OCI-LY1 (cell line): ENCODE data around the gene CCM2.

Experiments
- H2AFZ ChIP-seq: fragments of 200-600 bp; sonication (generic), shearing (Covaris generic); 2 replicates; pipeline ENCODE4 v1.6.0; 2014; ENCODE audit warnings: antibody characterized with exemption, mild to moderate bottlenecking, low read length
- H3F3A ChIP-seq: fragments of 200-600 bp; sonication (generic), shearing (Covaris generic); 2 replicates; pipeline ENCODE4 v1.6.0; 2014; ENCODE audit warnings: mild to moderate bottlenecking, antibody characterized with exemption, low read length, moderate library complexity; ENCODE audit not compliant: insufficient read depth
- H3K27ac ChIP-seq: fragments of 200-600 bp; sonication (generic); 2 replicates; pipeline ENCODE4 v1.5.1; 2014; ENCODE audit warnings: low read length, mixed run types, mild to moderate bottlenecking, low read depth; ENCODE audit not compliant: poor library complexity, severe bottlenecking
- H3K27me3 ChIP-seq: fragments of 200-600 bp; sonication (generic); 2 replicates; pipeline ENCODE4 v1.6.0; 2014; ENCODE audit warnings: antibody characterized with exemption, mild to moderate bottlenecking, low read length, moderate library complexity; ENCODE audit not compliant: insufficient read depth
- H3K36me3 ChIP-seq: fragments of 200-600 bp; sonication (generic); 2 replicates; pipeline ENCODE4 v1.6.1; 2014; ENCODE audit warnings: mild to moderate bottlenecking, antibody characterized with exemption, low read length, moderate library complexity, mixed read lengths; ENCODE audit not compliant: insufficient read depth
- H3K4me1 ChIP-seq: fragments of 200-600 bp; sonication (generic); 2 replicates; pipeline ENCODE4 v1.5.1; 2014; ENCODE audit warnings: mild to moderate bottlenecking, low read length, moderate library complexity; ENCODE audit not compliant: insufficient read depth, severe bottlenecking
- H3K4me2 ChIP-seq: fragments of 200-600 bp; sonication (generic), shearing (Covaris generic); 2 replicates; pipeline ENCODE4 v1.6.1; 2014; ENCODE audit warnings: low read length
- H3K4me3 ChIP-seq: fragments of 200-600 bp; sonication (generic); 2 replicates; pipeline ENCODE4 v1.5.1; 2014; ENCODE audit warnings: low read length, low read depth, mild to moderate bottlenecking, mixed read lengths; ENCODE audit not compliant: poor library complexity, severe bottlenecking
- H3K79me2 ChIP-seq: fragments of 200-600 bp; shearing (Covaris generic); 2 replicates; pipeline ENCODE4 v1.6.1; 2016; ENCODE audit warnings: mixed run types, low read length, mixed read lengths; ENCODE audit not compliant: insufficient read depth
- H3K9ac ChIP-seq: fragments of 200-600 bp; sonication (generic), shearing (Covaris generic); 2 replicates; pipeline ENCODE4 v1.6.1; 2014; ENCODE audit warnings: mild to moderate bottlenecking, low read length, mixed read lengths
- H3K9me2 ChIP-seq: fragments of 200-600 bp; sonication (generic), shearing (Covaris generic); 2 replicates; pipeline ENCODE4 v1.6.1; 2014; ENCODE audit warnings: low read depth, mild to moderate bottlenecking, low read length, mixed read lengths
- H3K9me3 ChIP-seq: fragments of 200-600 bp; shearing (Covaris generic); 2 replicates; pipeline ENCODE4 v1.6.1; 2014; ENCODE audit warnings: low read length, mixed read lengths
- H4K20me1 ChIP-seq: fragments of 200-600 bp; sonication (generic), shearing (Covaris generic); 2 replicates; pipeline ENCODE4 v1.6.0; 2016; ENCODE audit warnings: mild to moderate bottlenecking, low read length; ENCODE audit not compliant: insufficient read depth
- EZH2 ChIP-seq: fragments of 200-600 bp; sonication (generic), shearing (Covaris generic); IDR thresholded peaks from 2 replicates; pipeline ENCODE4 v1.8.0; 2017; ENCODE audit warnings: borderline replicate concordance, mixed run types, mild to moderate bottlenecking, antibody characterized with exemption, low read length, moderate library complexity, mixed read lengths
- TF ChIP-seq, protein P1 (sequence below): fragments of 200-600 bp; sonication (generic), shearing (Covaris generic); IDR thresholded peaks from 2 replicates; pipeline ENCODE4 v1.5.1; 2017; ENCODE audit warnings: mild to moderate bottlenecking, antibody characterized with exemption, low read length, moderate library complexity, mixed read lengths

Gene CCM2

DNA sequence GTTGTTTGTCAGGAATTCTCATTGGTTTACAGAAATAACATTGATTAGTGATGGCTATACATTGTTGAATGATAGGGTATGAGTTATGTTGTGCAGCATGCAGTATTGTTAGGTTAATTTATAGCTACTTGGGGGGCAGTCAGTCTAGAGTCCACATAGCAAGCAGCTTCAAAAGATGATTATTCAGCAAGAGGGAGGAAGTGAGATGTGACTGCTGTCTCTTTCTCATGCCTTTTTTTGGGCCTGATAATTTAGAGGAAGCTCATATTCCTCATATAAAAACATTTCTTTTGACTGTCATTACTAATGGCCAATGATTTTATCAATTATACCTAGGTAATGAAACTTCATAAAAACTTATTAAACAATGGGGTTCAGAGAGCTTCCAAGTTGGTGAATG, 114.9 kb downstream of the CCM2 start:
- H2AFZ ChIP-seq, result no peak overlapping the region
- no peaks in the 10 kb centered on the region for H3K9me3 ChIP-seq
- H3K9ac ChIP-seq, result no peak overlapping the region
- H3K4me1 ChIP-seq, result peaks cover 17% of the 10 kb centered on the region
- H3K79me2 ChIP-seq, result peaks cover 14% of the 10 kb centered on the region
- no peak overlapping the region for H3K27ac ChIP-seq
- no peak for TF ChIP-seq EZH2
- TF ChIP-seq, protein P1, sequence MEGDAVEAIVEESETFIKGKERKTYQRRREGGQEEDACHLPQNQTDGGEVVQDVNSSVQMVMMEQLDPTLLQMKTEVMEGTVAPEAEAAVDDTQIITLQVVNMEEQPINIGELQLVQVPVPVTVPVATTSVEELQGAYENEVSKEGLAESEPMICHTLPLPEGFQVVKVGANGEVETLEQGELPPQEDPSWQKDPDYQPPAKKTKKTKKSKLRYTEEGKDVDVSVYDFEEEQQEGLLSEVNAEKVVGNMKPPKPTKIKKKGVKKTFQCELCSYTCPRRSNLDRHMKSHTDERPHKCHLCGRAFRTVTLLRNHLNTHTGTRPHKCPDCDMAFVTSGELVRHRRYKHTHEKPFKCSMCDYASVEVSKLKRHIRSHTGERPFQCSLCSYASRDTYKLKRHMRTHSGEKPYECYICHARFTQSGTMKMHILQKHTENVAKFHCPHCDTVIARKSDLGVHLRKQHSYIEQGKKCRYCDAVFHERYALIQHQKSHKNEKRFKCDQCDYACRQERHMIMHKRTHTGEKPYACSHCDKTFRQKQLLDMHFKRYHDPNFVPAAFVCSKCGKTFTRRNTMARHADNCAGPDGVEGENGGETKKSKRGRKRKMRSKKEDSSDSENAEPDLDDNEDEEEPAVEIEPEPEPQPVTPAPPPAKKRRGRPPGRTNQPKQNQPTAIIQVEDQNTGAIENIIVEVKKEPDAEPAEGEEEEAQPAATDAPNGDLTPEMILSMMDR, result no peak
- peaks cover 5% of the 10 kb centered on the region; the same call in 1 of the 2 replicates for H3F3A ChIP-seq
- H3K4me2 ChIP-seq, result no peak overlapping the region
- H3K4me3 ChIP-seq, result no peak overlapping the region
- H3K36me3 ChIP-seq, result peaks cover 3% of the 10 kb centered on the region; the same call in 1 of the 2 replicates
- no peaks in the 10 kb centered on the region for H3K9me2 ChIP-seq
- H4K20me1 ChIP-seq, result no peaks in the 10 kb centered on the region
- peaks cover 15% of the 10 kb centered on the region; the same call in 1 of the 2 replicates for H3K27me3 ChIP-seq

DNA sequence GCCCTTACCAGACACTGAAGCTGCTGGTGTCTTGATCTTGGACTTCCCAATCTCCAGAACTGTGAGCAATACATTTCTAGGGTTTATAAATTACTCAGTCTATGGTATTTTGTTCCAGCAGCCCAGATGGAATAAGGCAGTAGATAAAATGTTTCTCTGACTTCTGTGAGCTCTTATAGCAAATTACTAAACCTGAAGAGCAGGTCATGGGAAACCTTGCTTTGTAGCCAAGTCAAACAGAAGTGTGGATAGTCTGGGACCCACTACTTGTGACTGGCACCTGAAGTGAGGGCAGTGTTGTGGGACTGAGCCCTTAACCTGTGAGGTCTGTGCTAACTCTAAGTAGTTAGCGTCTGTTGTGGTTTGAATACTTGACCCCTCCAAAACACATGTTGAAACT, 116.0 kb downstream of the CCM2 start:
- Histone ChIP-seq H3K9me3 (no peaks in the 10 kb centered on the region), H3K27me3 (peaks cover 15% of the 10 kb centered on the region; the same call in 1 of the 2 replicates), H3K9ac (no peak overlapping the region), H3K4me2 (no peak overlapping the region), H2AFZ (no peak overlapping the region), H3K36me3 (no peaks in the 10 kb centered on the region), H3K27ac (no peak overlapping the region), H3F3A (peaks cover 5% of the 10 kb centered on the region; the same call in 1 of the 2 replicates), H3K4me3 (no peak overlapping the region), H3K4me1 (peaks cover 9% of the 10 kb centered on the region), H3K79me2 (peaks cover 3% of the 10 kb centered on the region), H3K9me2 (no peaks in the 10 kb centered on the region), H4K20me1 (no peaks in the 10 kb centered on the region)
- no peak for TF ChIP-seq EZH2
- TF ChIP-seq, protein P1, result no peak

DNA sequence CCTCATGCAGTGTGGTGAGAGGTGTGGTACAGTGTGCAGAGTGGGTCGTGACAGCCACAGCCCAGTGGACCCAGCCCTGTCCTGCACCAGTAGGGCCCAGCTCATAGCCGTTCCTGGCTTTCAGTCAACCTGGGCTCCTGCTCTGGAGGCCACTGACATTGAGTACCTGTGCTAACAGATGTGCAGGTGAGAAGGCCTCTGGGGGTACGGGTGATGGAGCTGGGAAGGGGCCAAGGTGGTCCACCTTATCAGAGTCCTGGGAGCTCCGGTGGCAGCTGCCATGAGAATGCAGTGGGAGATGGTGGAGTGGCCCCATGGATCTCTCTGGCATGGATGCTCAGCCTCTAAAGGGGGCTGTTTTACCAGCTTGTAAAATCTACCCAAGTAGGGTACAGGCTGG, 117.6 kb downstream of the CCM2 start:
- Histone ChIP-seq H3K27me3 (peaks cover 15% of the 10 kb centered on the region; the same call in 1 of the 2 replicates), H3K4me1 (peaks cover 3% of the 10 kb centered on the region), H3K9me3 (no peaks in the 10 kb centered on the region), H3K4me3 (no peak overlapping the region), H3K27ac (no peak overlapping the region), H4K20me1 (no peaks in the 10 kb centered on the region), H3K9ac (no peak overlapping the region), H3K36me3 (no peaks in the 10 kb centered on the region), H3F3A (peaks cover 5% of the 10 kb centered on the region; the same call in 1 of the 2 replicates), H2AFZ (no peak overlapping the region), H3K4me2 (no peak overlapping the region), H3K9me2 (no peaks in the 10 kb centered on the region), H3K79me2 (no peaks in the 10 kb centered on the region)
- TF ChIP-seq, protein P1, result no peak
- no peak for TF ChIP-seq EZH2
